Neural progenitor cell (in vitro differentiated cells): ENCODE data around the gene PGLYRP3.

Source experiments
- CTCF ChIP-seq: fragments of 200-600 bp; sonication (generic); IDR thresholded peaks from 2 replicates; pipeline ENCODE4 v1.5.1; 2017; ENCODE audit warnings: antibody characterized with exemption, mild to moderate bottlenecking
- EZH2 ChIP-seq: fragments of 200-600 bp; sonication (generic); IDR thresholded peaks from 2 replicates; pipeline ENCODE4 v1.6.1; 2017; ENCODE audit warnings: antibody characterized with exemption, mild to moderate bottlenecking, moderate library complexity
- EZH2phosphoT487 ChIP-seq: fragments of 200-600 bp; sonication (generic); IDR thresholded peaks from 2 replicates; pipeline ENCODE4 v1.6.1; 2017; ENCODE audit warnings: antibody characterized with exemption

- no peak for TF ChIP-seq CTCF
- TF ChIP-seq EZH2, result no peak
- TF ChIP-seq EZH2phosphoT487, result no peak
Measured at GRCh38 chr1:153358691-153358975, 45.9 kb upstream of the PGLYRP3 start.
